Aorta (tissue), 5 donors: ENCODE measurements around the gene SOX18. TPM values are rescaled to one million over a fixed set of nuclear protein-coding genes. Genes with fewer than 3 reads are reported as not detected.

ENCODE experiments used
- ATAC-seq: fragments of 200-7000 bp; cut with Tn5 transposase; one replicate; pipeline ENCODE4 v1.9.1; 2022; ENCODE audit warnings: moderate library complexity; ENCODE audit not compliant: low FRiP score
- DNase-seq, 2 donors: peaks; one replicate each; pipeline ENCODE4 v3.0.0-alpha.2; 2020
- H3K27ac ChIP-seq, 2 donors: one replicate each; pipeline ENCODE4 v1.5.1; 2013; ENCODE audit warnings: low read length in 2 of 2, mild to moderate bottlenecking in 2 of 2, moderate library complexity in 2 of 2, control low read depth in 1 of 2, inconsistent platforms in 1 of 2, low read depth in 1 of 2
- H3K27me3 ChIP-seq, 2 donors: one replicate each; pipeline ENCODE4 v1.6.1; 2013; ENCODE audit warnings: control low read depth in 1 of 2, low read length in 1 of 2, mild to moderate bottlenecking in 1 of 2, moderate library complexity in 1 of 2; ENCODE audit not compliant: insufficient read depth in 2 of 2, control insufficient read depth in 1 of 2
- H3K36me3 ChIP-seq, 2 donors: one replicate each; pipeline ENCODE4 v1.6.1; 2013; ENCODE audit warnings: control low read depth in 1 of 2, low read length in 1 of 2, mild to moderate bottlenecking in 1 of 2; ENCODE audit not compliant: insufficient read depth in 2 of 2, control insufficient read depth in 1 of 2
- H3K4me1 ChIP-seq, 2 donors: one replicate each; pipeline ENCODE4 v1.6.1; 2013; ENCODE audit warnings: low read length in 2 of 2, control low read depth in 1 of 2, mild to moderate bottlenecking in 1 of 2, moderate library complexity in 1 of 2; ENCODE audit not compliant: insufficient read depth in 2 of 2, control insufficient read depth in 1 of 2
- H3K4me3 ChIP-seq, 2 donors: one replicate each; pipeline ENCODE4 v1.5.1; 2013; ENCODE audit warnings: low read length in 2 of 2, control low read depth in 1 of 2, mild to moderate bottlenecking in 1 of 2
- H3K9me3 ChIP-seq: one replicate; pipeline ENCODE4 v1.6.1; 2013; ENCODE audit warnings: mild to moderate bottlenecking, low read length; ENCODE audit not compliant: control insufficient read depth
- WGBS, 2 donors: extraction: QIAGEN DNeasy Blood & Tissue Kit; methylation state at CpG; one replicate each; pipeline ENCODE4 v1.1.7; 2013; 5-methylcytosine and 5-hydroxymethylcytosine counted together
- intact Hi-C, 2 donors: fragments of 100-400 bp; cut with DNase I; formaldehyde crosslinking; loops; one replicate each; pipeline versions ENCODE4 v1.14.2 to v1.15.0; 2022
- polyA plus RNA-seq, 2 donors: library from polyadenylated mRNA; stranded (reverse); fragments of 200-250 nt; gene quantifications; one replicate each; pipeline ENCODE4 v1.2.3, GENCODE V29; 2013
- total RNA-seq, 2 donors: library from RNA; stranded (reverse); fragmentation: NEBNext Ultra II Directional; extraction: Animal tissue kit (Norgen Biotek cat#: 25700); gene quantifications; one replicate each; pipeline ENCODE4 v1.2.1, GENCODE V29; 2021
- donor health status: healthy with polysubstance abuse.
- donor health status: Bipolar disorder and iron deficiency.
- donor health status: DM: no; HTN: no; CAD: no.
- donor health status: DM: no; HTN: no; CAD: no.
- donor health status: DM: yes; HTN: yes; CAD: no.

The SOX18 gene
- total and polyA plus RNA-seq, 4 donors = 1.3 to 186 (median 22.9) TPM

- intact Hi-C loops = no loop called here
- Histone ChIP-seq H3K4me1 (no peaks in the 10 kb centered on the region), H3K27me3 (no peaks in the 10 kb centered on the region), H3K27ac (no peak overlapping the region), H3K9me3 (no peaks in the 10 kb centered on the region), H3K4me3 (no peak overlapping the region), H3K36me3 (peaks cover 3 to 16% of the 10 kb centered on the region in 2 donors)
- WGBS, 2 donors = 92 to 94% methylated on average over 29 of the region's 29 CpGs
- ATAC-seq = no peak
- peak in 1 of 2 donors; percentile 41 for DNase-seq
Observed at GRCh38 chr20:64025826-64026412, 23.5 kb downstream of the SOX18 start.

GRCh38 chr20:64025101-64025825 lies 24.2 kb downstream of the SOX18 start:
- no peak overlapping the region for H3K27ac ChIP-seq
- no peaks in the 10 kb centered on the region for H3K9me3 ChIP-seq
- no peaks in the 10 kb centered on the region for H3K4me1 ChIP-seq
- no peaks in the 10 kb centered on the region for H3K27me3 ChIP-seq
- no peak overlapping the region for H3K4me3 ChIP-seq
- 93 to 95% methylated on average over 18 of the region's 18 CpGs for WGBS, 2 donors
- no peak for ATAC-seq
- intact Hi-C loops = no loop called here
- peaks cover 3 to 14% of the 10 kb centered on the region in 2 donors for H3K36me3 ChIP-seq
- DNase-seq = peak in 1 of 2 donors; percentile 19

GRCh38 chr20:64024141-64024990 lies 25.1 kb downstream of the SOX18 start:
- no peaks in the 10 kb centered on the region for H3K4me1 ChIP-seq
- H3K27me3 ChIP-seq = no peaks in the 10 kb centered on the region
- H3K27ac ChIP-seq = no peak overlapping the region
- peak in 1 of 2 donors; percentile 35 for DNase-seq
- H3K36me3 ChIP-seq = peaks cover 3 to 12% of the 10 kb centered on the region in 2 donors
- no peak for ATAC-seq
- WGBS, 2 donors = 89 to 91% methylated on average over 17 of the region's 17 CpGs
- no peak overlapping the region for H3K4me3 ChIP-seq
- H3K9me3 ChIP-seq = no peaks in the 10 kb centered on the region
- intact Hi-C loops = no loop called here

- 89 to 90% methylated on average over 15 of the region's 15 CpGs for WGBS, 2 donors
- no peaks in the 10 kb centered on the region for H3K27me3 ChIP-seq
- H3K9me3 ChIP-seq = no peaks in the 10 kb centered on the region
- no peaks in the 10 kb centered on the region for H3K4me1 ChIP-seq
- peak in 1 of 2 donors; percentile 12 for DNase-seq
- intact Hi-C loops = no loop called here
- H3K36me3 ChIP-seq = peaks cover 3 to 15% of the 10 kb centered on the region in 2 donors
- no peak overlapping the region for H3K4me3 ChIP-seq
- H3K27ac ChIP-seq = no peak overlapping the region
- ATAC-seq = no peak
Observed at GRCh38 chr20:64023361-64024140, 25.9 kb downstream of the SOX18 start.

GRCh38 chr20:64022671-64023360 lies 26.6 kb downstream of the SOX18 start:
- H3K4me1 ChIP-seq = no peaks in the 10 kb centered on the region
- no peaks in the 10 kb centered on the region for H3K9me3 ChIP-seq
- H3K27ac ChIP-seq = no peak overlapping the region
- no peak overlapping the region for H3K4me3 ChIP-seq
- H3K36me3 ChIP-seq = peaks cover 3 to 13% of the 10 kb centered on the region in 2 donors
- DNase-seq (no peak), ATAC-seq (no peak)
- no peaks in the 10 kb centered on the region for H3K27me3 ChIP-seq
- intact Hi-C loops = no loop called here
- WGBS, 2 donors = 93 to 94% methylated on average over 17 of the region's 17 CpGs

GRCh38 chr20:64021124-64021975 lies 28.1 kb downstream of the SOX18 start:
- ATAC-seq = no peak
- intact Hi-C loops = no loop called here
- WGBS, 2 donors = 92% methylated on average over 36 of the region's 36 CpGs
- DNase-seq = no peak
- no peaks in the 10 kb centered on the region for H3K27me3 ChIP-seq
- H3K4me3 ChIP-seq = no peak overlapping the region
- H3K4me1 ChIP-seq = no peaks in the 10 kb centered on the region
- no peaks in the 10 kb centered on the region for H3K9me3 ChIP-seq
- no peak overlapping the region for H3K27ac ChIP-seq
- H3K36me3 ChIP-seq = peaks cover 3 to 9% of the 10 kb centered on the region in 2 donors

- WGBS, 2 donors = 43 to 68% methylated on average over 2 of the region's 2 CpGs
- Histone ChIP-seq H3K9me3 (no peaks in the 10 kb centered on the region), H3K4me1 (no peaks in the 10 kb centered on the region), H3K27ac (no peak overlapping the region), H3K27me3 (no peaks in the 10 kb centered on the region), H3K36me3 (peaks cover 10 to 16% of the 10 kb centered on the region in 2 donors), H3K4me3 (no peak overlapping the region)
- no peak for DNase-seq
- ATAC-seq = no peak
- intact Hi-C loops = no loop called here
Observed at GRCh38 chr20:64015635-64016034, 33.8 kb downstream of the SOX18 start.
